ENCODE data around the gene AGO1. TPM values are rescaled to one million over a fixed set of nuclear protein-coding genes. Genes with fewer than 3 reads are reported as not detected.

The AGO1 gene
- total and polyA plus RNA-seq, 10 of the 15 experiments (the other 5 are each of a cell fraction or from before 2014, with no cell fraction given): 1.8 to 24.0 (median 8.1) TPM

- DNase-seq (ENCODE audit: low read depth, low spot score) (no peak), ATAC-seq (no peak), FAIRE-seq (no peak)
- intact Hi-C loops (cut with micrococcal nuclease; ENCODE audit: unreplicated experiment) (no loop called here), in situ Hi-C loops (cut with MboI) (no loop called here)
- ChIA-PET SMC1A (ENCODE audit: uncharacterized antibody, unreplicated experiment) (no interaction called here), POLR2A (interaction anchor here (0.7 kb wide), 1 partner anchor 87 kb away, joined by 6 read pairs; no protein-coding TSS in a partner anchor), CTCF (no interaction called here), RAD21 (ENCODE audit: unreplicated experiment) (no interaction called here)
- TF ChIP-seq EZH2 (IDR thresholded peaks at IDR 0.05; ENCODE audit: borderline replicate concordance, control insufficient read depth, low read depth, low read length) (no peak), STAT1 (conservative IDR thresholded peaks at IDR 0.05) (no peak), BHLHE40 (IDR thresholded peaks at IDR 0.05; ENCODE audit: borderline replicate concordance in 1 of 2, low read depth in 2 of 2, low read length in 1 of 2) (no peak), KLF5 (IDR thresholded peaks at IDR 0.05; ENCODE audit: partially characterized antibody) (no peak), BCL11A (IDR thresholded peaks at IDR 0.05; ENCODE audit: low read depth, low read length) (no peak), TARDBP (IDR thresholded peaks at IDR 0.05; ENCODE audit: borderline replicate concordance) (no peak), TAF1 (IDR thresholded peaks at IDR 0.05; ENCODE audit: borderline replicate concordance, low read depth, low read length) (no peak), RFX5 (IDR thresholded peaks at IDR 0.05; ENCODE audit: low read depth, low read length) (no peak), FOXK2 (IDR thresholded peaks at IDR 0.05) (no peak), SREBF2 (IDR thresholded peaks at IDR 0.05; ENCODE audit: low read length) (no peak), IRF5 (IDR thresholded peaks at IDR 0.05; ENCODE audit: borderline replicate concordance) (no peak), HDGF (IDR thresholded peaks at IDR 0.05) (no peak), TCF12 (IDR thresholded peaks at IDR 0.05; ENCODE audit: low read depth, low read length) (no peak), MEF2A (IDR thresholded peaks at IDR 0.05; ENCODE audit: insufficient read depth, low read depth, low read length) (no peak), HDAC2 (IDR thresholded peaks at IDR 0.05) (no peak), CTCF (IDR thresholded peaks at IDR 0.05 in 2 of 3, conservative IDR thresholded peaks at IDR 0.05 in 1 of 3; ENCODE audit: control insufficient read depth in 2 of 3, extremely low read depth in 1 of 3, insufficient read depth in 1 of 3, low read depth in 3 of 3, low read length in 3 of 3) (no peak)
- Histone ChIP-seq H2AFZ (ENCODE audit: control insufficient read depth, low read depth, low read length) (no peak overlapping the region), H3K4me2 (ENCODE audit: control insufficient read depth, insufficient read depth) (no peak overlapping the region), H3K4me1 (ENCODE audit: control insufficient read depth, insufficient read depth, low read length) (no peaks in the 10 kb centered on the region), H3K4me3 (no peak overlapping the region), H4K20me1 (ENCODE audit: control insufficient read depth, insufficient read depth) (no peaks in the 10 kb centered on the region), H3K27ac (ENCODE audit: control insufficient read depth, insufficient read depth) (no peak overlapping the region), H3K79me2 (ENCODE audit: control insufficient read depth, insufficient read depth, low read length) (no peaks in the 10 kb centered on the region), H3K9me3 (replicated peaks; ENCODE audit: control insufficient read depth, insufficient read depth, low read length) (no peaks in the 10 kb centered on the region), H3K27me3 (replicated peaks in 1 of 2; ENCODE audit: control insufficient read depth in 2 of 2, insufficient read depth in 2 of 2, low read length in 1 of 2) (no peaks in the 10 kb centered on the region), H3K36me3 (ENCODE audit: control insufficient read depth in 2 of 2, insufficient read depth in 2 of 2, low read length in 1 of 2) (no peaks in the 10 kb centered on the region; a peak in 1 of 4 replicates), H3K9ac (ENCODE audit: control insufficient read depth, insufficient read depth, low read length) (no peak overlapping the region)
- no TSS peak for BruUV-seq (replicated peaks)
- WGBS (ENCODE audit: insufficient coverage, insufficient replicate concordance, low lambda C conversion rate, missing lambda C conversion rate): 80% methylated on average over 1 of the region's 1 CpG
Measured at GRCh38 chr1:35844826-35845225, 38.2 kb upstream of the AGO1 start.
